GM23248 (cell line): ENCODE results near the gene IARS2. TPM values are rescaled to one million over a fixed set of nuclear protein-coding genes. Genes with fewer than 3 reads are reported as not detected.
A peak's percentile ranks its signal among the peaks of the same experiment; 100 is the strongest.

Experiments
- DNase-seq: peaks from one replicate; pipeline ENCODE4 v3.0.0-alpha.2; 2015
- H2AFZ ChIP-seq: fragments of 200-600 bp; sonication (generic); 2 replicates; pipeline ENCODE4 v1.6.1; 2016; ENCODE audit warnings: antibody characterized with exemption
- H3F3A ChIP-seq: fragments of 200-600 bp; sonication (generic); 2 replicates; pipeline ENCODE4 v1.6.1; 2016; ENCODE audit warnings: mild to moderate bottlenecking, antibody characterized with exemption, mixed run types; ENCODE audit not compliant: insufficient read depth
- H3K27ac ChIP-seq: fragments of 200-600 bp; sonication (generic); 2 replicates; pipeline ENCODE4 v1.5.1; 2016; ENCODE audit warnings: mild to moderate bottlenecking
- H3K27me3 ChIP-seq: fragments of 200-600 bp; sonication (generic); replicated peaks from 2 replicates; pipeline ENCODE4 v1.6.1; 2016; ENCODE audit warnings: mild to moderate bottlenecking; ENCODE audit not compliant: insufficient read depth
- H3K36me3 ChIP-seq: fragments of 200-600 bp; sonication (generic); 2 replicates; pipeline ENCODE4 v1.6.1; 2016; ENCODE audit warnings: low read depth, mild to moderate bottlenecking
- H3K4me1 ChIP-seq: fragments of 200-600 bp; sonication (generic); 2 replicates; pipeline ENCODE4 v1.6.1; 2016; ENCODE audit warnings: mild to moderate bottlenecking; ENCODE audit not compliant: insufficient read depth
- H3K4me2 ChIP-seq: fragments of 200-600 bp; sonication (generic); one replicate; pipeline ENCODE4 v1.6.1; 2016; ENCODE audit warnings: mild to moderate bottlenecking; ENCODE audit not compliant: unreplicated experiment
- H3K4me3 ChIP-seq: fragments of 200-600 bp; sonication (generic); 2 replicates; pipeline ENCODE4 v1.5.1; 2016; ENCODE audit warnings: mild to moderate bottlenecking
- H3K79me2 ChIP-seq: fragments of 200-600 bp; sonication (generic); 2 replicates; pipeline ENCODE4 v1.6.1; 2016; ENCODE audit warnings: mild to moderate bottlenecking; ENCODE audit not compliant: insufficient read depth
- H3K9ac ChIP-seq: fragments of 200-600 bp; sonication (generic); 2 replicates; pipeline ENCODE4 v1.6.1; 2016; ENCODE audit warnings: mild to moderate bottlenecking
- H3K9me2 ChIP-seq: fragments of 200-600 bp; sonication (generic); 2 replicates; pipeline ENCODE4 v1.6.1; 2016; ENCODE audit warnings: mixed run types, mild to moderate bottlenecking, moderate library complexity; ENCODE audit not compliant: insufficient read depth
- H3K9me3 ChIP-seq: fragments of 200-600 bp; sonication (generic); one replicate; pipeline ENCODE4 v1.6.1; 2017; ENCODE audit warnings: low read depth
- H4K20me1 ChIP-seq: fragments of 200-600 bp; sonication (generic); 2 replicates; pipeline ENCODE4 v1.6.0; 2016; ENCODE audit not compliant: insufficient read depth
- EZH2 ChIP-seq: fragments of 200-600 bp; sonication (generic); IDR thresholded peaks from 2 replicates; pipeline ENCODE4 v1.6.1; 2018; ENCODE audit warnings: antibody characterized with exemption, mild to moderate bottlenecking; ENCODE audit not compliant: insufficient read depth, poor library complexity, severe bottlenecking
- EZH2phosphoT487 ChIP-seq: fragments of 200-600 bp; sonication (generic); IDR thresholded peaks from 2 replicates; pipeline ENCODE4 v1.6.1; 2018; ENCODE audit warnings: antibody characterized with exemption, moderate library complexity, mild to moderate bottlenecking, low read depth; ENCODE audit not compliant: insufficient read depth
- WGBS, 2 experiments: methylation state at CpG; one replicate each; pipeline ENCODE4 v1.1.6; 2015 to 2017; ENCODE audit warnings: low lambda C conversion rate in 2 of 2, low coverage in 1 of 2; ENCODE audit errors: missing lambda C conversion rate in 2 of 2; 5-methylcytosine and 5-hydroxymethylcytosine counted together
- in situ Hi-C: fragments of 300-500 bp; cut with MboI; formaldehyde crosslinking; loops from 2 replicates; pipeline ENCODE4 v1.15.0; 2020
- polyA plus RNA-seq: library from polyadenylated mRNA; unstranded; fragments of >200 nt; fragmentation: Nextera tagmentation; extraction: Ambion mirVana; gene quantifications from 2 replicates; pipeline ENCODE4 v1.2.1, GENCODE V29; 2016
- total RNA-seq: library from RNA; depleted of rRNA; stranded (reverse); fragments of >200 nt; shearing (Covaris generic); gene quantifications from 2 replicates; pipeline ENCODE4 v1.2.3, GENCODE V29; 2014

The IARS2 gene
- total and polyA plus RNA-seq, 2 experiments from 2014 or later: 67.0 to 93.3 TPM

GRCh38 chr1:220170836-220171526, 77.0 kb downstream of the IARS2 start:
- in situ Hi-C loops: no loop called here
- Histone ChIP-seq H3K27me3 (no peaks in the 10 kb centered on the region), H3K27ac (peak overlapping the region; percentile 23), H3K9ac (no peak overlapping the region), H3F3A (peaks cover 29% of the 10 kb centered on the region), H3K9me2 (no peaks in the 10 kb centered on the region), H3K79me2 (peaks cover 26% of the 10 kb centered on the region), H3K4me2 (no peak overlapping the region), H3K4me3 (no peak overlapping the region), H3K9me3 (no peaks in the 10 kb centered on the region), H2AFZ (no peak overlapping the region), H3K4me1 (no peaks in the 10 kb centered on the region), H3K36me3 (peaks cover 45% of the 10 kb centered on the region), H4K20me1 (no peaks in the 10 kb centered on the region)
- peak; percentile 62 for DNase-seq
- WGBS, 2 experiments: 46 to 66% methylated on average over 1 of the region's 1 CpG
- TF ChIP-seq EZH2phosphoT487: no peak

GRCh38 chr1:220176540-220176939, 82.6 kb downstream of the IARS2 start:
- Histone ChIP-seq H3K4me3 (no peak overlapping the region), H3K36me3 (peaks cover 17% of the 10 kb centered on the region), H3K4me1 (no peaks in the 10 kb centered on the region), H3K27me3 (no peaks in the 10 kb centered on the region), H3K79me2 (peaks cover 54% of the 10 kb centered on the region), H3K9me2 (no peaks in the 10 kb centered on the region), H3K9ac (no peak overlapping the region), H3K27ac (no peak overlapping the region), H3K4me2 (no peak overlapping the region), H4K20me1 (no peaks in the 10 kb centered on the region), H2AFZ (no peak overlapping the region), H3F3A (peaks cover 13% of the 10 kb centered on the region), H3K9me3 (no peaks in the 10 kb centered on the region)
- no peak for DNase-seq
- TF ChIP-seq EZH2: no peak
- TF ChIP-seq EZH2phosphoT487: no peak
- in situ Hi-C loops: no loop called here
- 92 to 100% methylated on average over 1 of the region's 1 CpG for WGBS, 2 experiments

- WGBS, 2 experiments: 45 to 63% methylated on average over 1 of the region's 1 CpG
- H3K4me1 ChIP-seq: 0 out of 2 replicates have a peak, but pooled peaks cover 9% of the 10 kb centered on the region
- H3K79me2 ChIP-seq: peaks cover 27% of the 10 kb centered on the region
- no peaks in the 10 kb centered on the region for H4K20me1 ChIP-seq
- no peak overlapping the region for H3K4me2 ChIP-seq
- no peak for TF ChIP-seq EZH2phosphoT487
- TF ChIP-seq EZH2: no peak
- peaks cover 26% of the 10 kb centered on the region for H3K36me3 ChIP-seq
- H3K9ac ChIP-seq: no peak overlapping the region
- DNase-seq: no peak
- no peak overlapping the region for H3K4me3 ChIP-seq
- H3K9me2 ChIP-seq: no peaks in the 10 kb centered on the region
- no peaks in the 10 kb centered on the region for H3F3A ChIP-seq
- in situ Hi-C loops: no loop called here
- no peak overlapping the region for H2AFZ ChIP-seq
- no peaks in the 10 kb centered on the region for H3K9me3 ChIP-seq
- H3K27ac ChIP-seq: no peak overlapping the region
- no peaks in the 10 kb centered on the region for H3K27me3 ChIP-seq
These were observed 88.2 kb downstream of the IARS2 start for GRCh38 chr1:220182111-220182510.

- H3K79me2 ChIP-seq: peaks cover 21% of the 10 kb centered on the region
- H3K27ac ChIP-seq: no peak overlapping the region
- no peaks in the 10 kb centered on the region for H3K27me3 ChIP-seq
- no peaks in the 10 kb centered on the region for H4K20me1 ChIP-seq
- H3K9ac ChIP-seq: no peak overlapping the region
- 0 out of 2 replicates have a peak, but pooled peaks cover 9% of the 10 kb centered on the region for H3K4me1 ChIP-seq
- no peak overlapping the region for H3K4me3 ChIP-seq
- no peaks in the 10 kb centered on the region for H3F3A ChIP-seq
- H3K9me3 ChIP-seq: no peaks in the 10 kb centered on the region
- 95 to 98% methylated on average over 2 of the region's 2 CpGs for WGBS, 2 experiments
- TF ChIP-seq EZH2 (no peak), EZH2phosphoT487 (no peak)
- no peaks in the 10 kb centered on the region for H3K9me2 ChIP-seq
- no peak overlapping the region for H3K4me2 ChIP-seq
- no peak for DNase-seq
- H3K36me3 ChIP-seq: peaks cover 32% of the 10 kb centered on the region
- no peak overlapping the region for H2AFZ ChIP-seq
- in situ Hi-C loops: no loop called here
These were observed 88.7 kb downstream of the IARS2 start for GRCh38 chr1:220182656-220183055.

- Histone ChIP-seq H3K4me3 (no peak overlapping the region), H2AFZ (no peak overlapping the region), H3K9me3 (no peaks in the 10 kb centered on the region), H3F3A (no peaks in the 10 kb centered on the region), H3K4me1 (0 out of 2 replicates have a peak, but pooled peaks cover 9% of the 10 kb centered on the region), H3K27me3 (no peaks in the 10 kb centered on the region), H3K79me2 (peaks cover 4% of the 10 kb centered on the region; the same call in 1 of the 2 replicates), H3K9ac (no peak overlapping the region), H3K36me3 (peaks cover 42% of the 10 kb centered on the region; the same call in 1 of the 2 replicates), H4K20me1 (no peaks in the 10 kb centered on the region), H3K27ac (no peak overlapping the region), H3K4me2 (no peak overlapping the region), H3K9me2 (no peaks in the 10 kb centered on the region)
- in situ Hi-C loops: no loop called here
- DNase-seq: no peak
- TF ChIP-seq EZH2 (no peak), EZH2phosphoT487 (no peak)
- 95 to 100% methylated on average over 1 of the region's 1 CpG for WGBS, 2 experiments
These were observed 90.6 kb downstream of the IARS2 start for GRCh38 chr1:220184506-220184905.
